HG03354 (cell line): ENCODE measurements around the gene ROBO2.

Experiments used
- ATAC-seq: cut with Tn5 transposase; IDR thresholded peaks from one replicate; pipeline ENCODE4 v1.9.1; 2021; ENCODE audit warnings: mild to moderate bottlenecking; ENCODE audit not compliant: unreplicated experiment, poor library complexity, severe bottlenecking

The ROBO2 gene

GRCh38 chr3:77179762-77180161 is 139.9 kb downstream of the ROBO2 start:
- ATAC-seq = no peak

- ATAC-seq = no peak
Measured at GRCh38 chr3:77182341-77182740, 142.4 kb downstream of the ROBO2 start.

GRCh38 chr3:77186319-77186718 is 146.4 kb downstream of the ROBO2 start:
- no peak for ATAC-seq

GRCh38 chr3:77186728-77187127 is 146.8 kb downstream of the ROBO2 start:
- no peak for ATAC-seq

- no peak for ATAC-seq
Measured at GRCh38 chr3:77188210-77188609, 148.3 kb downstream of the ROBO2 start.

- no peak for ATAC-seq
Measured at GRCh38 chr3:77189258-77189657, 149.4 kb downstream of the ROBO2 start.

GRCh38 chr3:77189684-77190083 is 149.8 kb downstream of the ROBO2 start:
- ATAC-seq = no peak

- ATAC-seq = no peak
Measured at GRCh38 chr3:77190374-77190773, 150.5 kb downstream of the ROBO2 start.

GRCh38 chr3:77191014-77191413 is 151.1 kb downstream of the ROBO2 start:
- ATAC-seq = no peak

GRCh38 chr3:77191640-77192039 is 151.7 kb downstream of the ROBO2 start:
- no peak for ATAC-seq

- no peak for ATAC-seq
Measured at GRCh38 chr3:77195766-77196545, 156.1 kb downstream of the ROBO2 start.

GRCh38 chr3:77197408-77197807 is 157.5 kb downstream of the ROBO2 start:
- no peak for ATAC-seq

- ATAC-seq = no peak
Measured at GRCh38 chr3:77203851-77204250, 164.0 kb downstream of the ROBO2 start.

- ATAC-seq = no peak
Measured at GRCh38 chr3:77204788-77205187, 164.9 kb downstream of the ROBO2 start.

- no peak for ATAC-seq
Measured at GRCh38 chr3:77207753-77208152, 167.9 kb downstream of the ROBO2 start.

- no peak for ATAC-seq
Measured at GRCh38 chr3:77222701-77223100, 182.8 kb downstream of the ROBO2 start.

- ATAC-seq = no peak
Measured at GRCh38 chr3:77227567-77227966, 187.7 kb downstream of the ROBO2 start.

GRCh38 chr3:77232557-77232956 is 192.7 kb downstream of the ROBO2 start:
- no peak for ATAC-seq

- ATAC-seq = no peak
Measured at GRCh38 chr3:77234004-77234403, 194.1 kb downstream of the ROBO2 start.

- ATAC-seq = no peak
Measured at GRCh38 chr3:77236118-77236517, 196.2 kb downstream of the ROBO2 start.

GRCh38 chr3:77240072-77240650 is 200.3 kb downstream of the ROBO2 start:
- no peak for ATAC-seq

GRCh38 chr3:77242371-77242770 is 202.5 kb downstream of the ROBO2 start:
- ATAC-seq = no peak
